GM18951 (cell line): ENCODE measurements around the gene KLHL20.
A peak's percentile ranks its signal among the peaks of the same experiment; 100 is the strongest.
"Not testable (repeated sequence)": the region's sequence is repeated elsewhere in the genome, so short reads cannot be mapped to it uniquely, and the experiment has no call there.

Experiments
- POLR2A ChIP-seq: IDR thresholded peaks from 4 replicates; pipeline ENCODE4 v1.6.1; 2011; ENCODE audit warnings: mild to moderate bottlenecking; ENCODE audit not compliant: insufficient read length, insufficient read depth; ENCODE audit errors: extremely low read depth
- in situ Hi-C: fragments of 300-500 bp; cut with MboI; formaldehyde crosslinking; loops from one replicate; pipeline ENCODE4 v1.12.0; 2022; ENCODE audit warnings: low sequenced_read_pairs, mixed read lengths, inconsistent platforms; ENCODE audit not compliant: unreplicated experiment

The KLHL20 gene

GRCh38 chr1:173714759-173715537 lies at the start of gene KLHL20:
TSS of gene KLHL20 (plus strand) at chr1:173714981. CDS start at chr1:173716044, 1,063 bp downstream.
- peak; percentile 89 for TF ChIP-seq POLR2A
- in situ Hi-C loops: no loop called here

- no peak for TF ChIP-seq POLR2A
- in situ Hi-C loops: no loop called here
These were observed 48.1 kb upstream of the KLHL20 start for GRCh38 chr1:173666646-173667045.

- TF ChIP-seq POLR2A: no peak
- in situ Hi-C loops: no loop called here
These were observed 45.3 kb upstream of the KLHL20 start, which contains the start of gene ANKRD45 for GRCh38 chr1:173669491-173669941. TSS of gene ANKRD45 (minus strand) at chr1:173669851. CDS start at chr1:173659418, 10,433 bp downstream.

GRCh38 chr1:173674496-173674895 lies 40.3 kb upstream of the KLHL20 start:
- in situ Hi-C loops: not testable (repeated sequence)

- in situ Hi-C loops: not testable (repeated sequence)
These were observed 34.6 kb upstream of the KLHL20 start for GRCh38 chr1:173680152-173680551.

GRCh38 chr1:173682184-173682583 lies 32.6 kb upstream of the KLHL20 start:
- TF ChIP-seq POLR2A: no peak
- in situ Hi-C loops: no loop called here

- in situ Hi-C loops: not testable (repeated sequence)
These were observed 30.9 kb upstream of the KLHL20 start for GRCh38 chr1:173683838-173684237.

- in situ Hi-C loops: not testable (repeated sequence)
These were observed 29.7 kb upstream of the KLHL20 start for GRCh38 chr1:173685121-173685520.

GRCh38 chr1:173688300-173688699 lies 26.5 kb upstream of the KLHL20 start:
- in situ Hi-C loops: no loop called here
- TF ChIP-seq POLR2A: no peak

- in situ Hi-C loops: no loop called here
- TF ChIP-seq POLR2A: no peak
These were observed 21.5 kb upstream of the KLHL20 start for GRCh38 chr1:173693238-173693637.

GRCh38 chr1:173701299-173701698 lies 13.5 kb upstream of the KLHL20 start:
- in situ Hi-C loops: not testable (repeated sequence)

GRCh38 chr1:173702736-173703135 lies 12.0 kb upstream of the KLHL20 start:
- TF ChIP-seq POLR2A: no peak
- in situ Hi-C loops: no loop called here

- in situ Hi-C loops: no loop called here
These were observed 9.7 kb upstream of the KLHL20 start for GRCh38 chr1:173705117-173705516.

GRCh38 chr1:173708787-173709186 lies 6.0 kb upstream of the KLHL20 start:
- TF ChIP-seq POLR2A: no peak
- in situ Hi-C loops: no loop called here

More at GRCh38 chr1:173705117-173705516, 9.7 kb upstream of the KLHL20 start:
- no peak for TF ChIP-seq POLR2A

- in situ Hi-C loops: no loop called here
- no peak for TF ChIP-seq POLR2A
These were observed 381 bp upstream of the KLHL20 start for GRCh38 chr1:173714441-173714758.

- no peak for TF ChIP-seq POLR2A
- in situ Hi-C loops: no loop called here
These were observed 710 bp downstream of the KLHL20 start for GRCh38 chr1:173715538-173715844.
